ENCODE measurements around the gene TMEM217. TPM values are rescaled to one million over a fixed set of nuclear protein-coding genes. Genes with fewer than 3 reads are reported as not detected.

TMEM217 gene
- polyA plus RNA-seq, 1 of the 3 experiments (the other 2 are of a cell fraction), result 1.5 TPM

- CTCF ChIA-PET, result interaction anchor here (2.0 kb wide), 1 partner anchor 214 kb away, joined by 5 read pairs; no protein-coding TSS in a partner anchor
- 94% methylated on average over 5 of the region's 5 CpGs for WGBS (ENCODE audit: low lambda C conversion rate)
- no peak overlapping the region for H2AFZ ChIP-seq (ENCODE audit: low read depth)
Observed at GRCh38 chr6:37232430-37233017, 25.4 kb downstream of the TMEM217 start.

GRCh38 chr6:37230104-37230503, 27.8 kb downstream of the TMEM217 start:
- WGBS (ENCODE audit: low lambda C conversion rate), result 87% methylated on average over 6 of the region's 6 CpGs
- ChIA-PET CTCF (no interaction called here), POLR2A (no interaction called here)
- H3K36me3 ChIP-seq (replicated peaks in 1 of 2; ENCODE audit: control insufficient read depth in 1 of 2, insufficient read depth in 2 of 2, low read length in 1 of 2), result no peaks in the 10 kb centered on the region
- no peaks in the 10 kb centered on the region for H3K79me2 ChIP-seq (ENCODE audit: insufficient read depth)
- H3K27ac ChIP-seq (ENCODE audit: low read depth in 2 of 2, low read length in 1 of 2), result no peak overlapping the region
- H3F3A ChIP-seq (replicated peaks; ENCODE audit: insufficient read depth), result peaks cover 3% of the 10 kb centered on the region
- DNase-seq, result no peak
- no peak overlapping the region for H3K4me3 ChIP-seq (ENCODE audit: low read depth in 2 of 2, low read length in 1 of 2)
- H4K20me1 ChIP-seq (ENCODE audit: insufficient read depth), result no peaks in the 10 kb centered on the region
- no peak overlapping the region for H3K4me2 ChIP-seq
- no peak overlapping the region for H2AFZ ChIP-seq (ENCODE audit: low read depth)
- no peaks in the 10 kb centered on the region for H3K27me3 ChIP-seq (ENCODE audit: insufficient read depth)
- H3K9ac ChIP-seq, result no peak overlapping the region
- H3K4me1 ChIP-seq (ENCODE audit: control insufficient read depth in 1 of 2, insufficient read depth in 2 of 2, low read depth in 1 of 2, low read length in 1 of 2), result no peaks in the 10 kb centered on the region
- H3K9me3 ChIP-seq, result no peaks in the 10 kb centered on the region
- H3K9me2 ChIP-seq, result no peaks in the 10 kb centered on the region
- no peak for TF ChIP-seq MAX (IDR thresholded peaks at IDR 0.05; ENCODE audit: low read depth)
- TF ChIP-seq IRF3 (IDR thresholded peaks at IDR 0.05; ENCODE audit: low read depth, low read length), result no peak
- TF ChIP-seq PBX3 (IDR thresholded peaks at IDR 0.05), result no peak
- no peak for TF ChIP-seq TAF1 (IDR thresholded peaks at IDR 0.05; ENCODE audit: borderline replicate concordance, low read depth, low read length)
- TF ChIP-seq GATA2 (CRISPR knock-in tag; IDR thresholded peaks at IDR 0.05), result no peak
- TF ChIP-seq RCOR1 (IDR thresholded peaks at IDR 0.05; ENCODE audit: low read length), result no peak
- no peak for TF ChIP-seq TEAD4 (IDR thresholded peaks at IDR 0.05; ENCODE audit: borderline replicate concordance, insufficient read depth)
- TF ChIP-seq MXI1 (IDR thresholded peaks at IDR 0.05; ENCODE audit: low read depth, low read length), result no peak
- TF ChIP-seq SIN3A (IDR thresholded peaks at IDR 0.05; ENCODE audit: borderline replicate concordance, low read depth, low read length), result no peak
- no peak for TF ChIP-seq RXRA (IDR thresholded peaks at IDR 0.05; ENCODE audit: borderline replicate concordance, low read depth)
- no peak for TF ChIP-seq USF1 (IDR thresholded peaks at IDR 0.05; ENCODE audit: borderline replicate concordance, low read depth)

More at GRCh38 chr6:37232430-37233017, 25.4 kb downstream of the TMEM217 start:
- Histone ChIP-seq H3K9me3 (no peaks in the 10 kb centered on the region), H3K27me3 (ENCODE audit: insufficient read depth) (no peaks in the 10 kb centered on the region), H3K9me2 (no peaks in the 10 kb centered on the region), H3K27ac (ENCODE audit: low read depth in 2 of 2, low read length in 1 of 2) (no peak overlapping the region), H3K9ac (no peak overlapping the region), H3K36me3 (replicated peaks in 1 of 2; ENCODE audit: control insufficient read depth in 1 of 2, insufficient read depth in 2 of 2, low read length in 1 of 2) (no peaks in the 10 kb centered on the region), H3K4me1 (ENCODE audit: control insufficient read depth in 1 of 2, insufficient read depth in 2 of 2, low read depth in 1 of 2, low read length in 1 of 2) (no peaks in the 10 kb centered on the region), H3K79me2 (ENCODE audit: insufficient read depth) (no peaks in the 10 kb centered on the region), H3K4me2 (no peak overlapping the region), H3K4me3 (ENCODE audit: low read depth in 2 of 2, low read length in 1 of 2) (no peak overlapping the region), H4K20me1 (ENCODE audit: insufficient read depth) (no peaks in the 10 kb centered on the region), H3F3A (replicated peaks; ENCODE audit: insufficient read depth) (peaks cover 4% of the 10 kb centered on the region)
- DNase-seq, result no peak
- POLR2A ChIA-PET, result no interaction called here
- TF ChIP-seq GATA2 (CRISPR knock-in tag; IDR thresholded peaks at IDR 0.05) (no peak), IRF3 (IDR thresholded peaks at IDR 0.05; ENCODE audit: low read depth, low read length) (no peak), EP300 (IDR thresholded peaks at IDR 0.05; ENCODE audit: borderline replicate concordance in 1 of 2, low read depth in 1 of 2, low read length in 1 of 2) (no peak), FOXJ3 (CRISPR knock-in tag; IDR thresholded peaks at IDR 0.05) (no peak)

Data from SK-N-SH (cell line).